Fibroblast of peridontal ligament (primary cell): ENCODE measurements around the gene POLR3A.
A peak's percentile ranks its signal among the peaks of the same experiment; 100 is the strongest.
"Not testable (repeated sequence)": the region's sequence is repeated elsewhere in the genome, so short reads cannot be mapped to it uniquely, and the experiment has no call there.

Source experiments
- DNase-seq: peaks from one replicate; pipeline ENCODE4 v3.0.0-alpha.2; 2010; ENCODE audit errors: extremely low read depth

The POLR3A gene

GRCh38 chr10:78019264-78019663, 10.1 kb downstream of the POLR3A start:
- DNase-seq = no peak

- no peak for DNase-seq
Measured at GRCh38 chr10:78017856-78018255, 11.5 kb downstream of the POLR3A start.

GRCh38 chr10:78015546-78015945, 13.8 kb downstream of the POLR3A start:
- DNase-seq = no peak

- DNase-seq = no peak
Measured at GRCh38 chr10:78013564-78013963, 15.8 kb downstream of the POLR3A start.

GRCh38 chr10:78011065-78011464, 18.2 kb downstream of the POLR3A start:
- DNase-seq = no peak

- no peak for DNase-seq
Measured at GRCh38 chr10:78010278-78010677, 19.0 kb downstream of the POLR3A start.

- DNase-seq = no peak
Measured at GRCh38 chr10:78009662-78010061, 19.7 kb downstream of the POLR3A start.

GRCh38 chr10:78007172-78007571, 22.1 kb downstream of the POLR3A start:
- DNase-seq = no peak

GRCh38 chr10:78004215-78005026, 24.9 kb downstream of the POLR3A start:
- DNase-seq = no peak

GRCh38 chr10:78002541-78003288, 26.6 kb downstream of the POLR3A start:
- peak; percentile 30 for DNase-seq

GRCh38 chr10:78000956-78001472, 28.3 kb downstream of the POLR3A start:
- no peak for DNase-seq

- no peak for DNase-seq
Measured at GRCh38 chr10:78000206-78000605, 29.1 kb downstream of the POLR3A start.

GRCh38 chr10:77998780-77999179, 30.5 kb downstream of the POLR3A start:
- not testable (repeated sequence) for DNase-seq

GRCh38 chr10:77993620-77994019, 35.7 kb downstream of the POLR3A start:
- DNase-seq = no peak

- peak; percentile 52 for DNase-seq
Measured at GRCh38 chr10:77989081-77989724, 40.1 kb downstream of the POLR3A start.

- no peak for DNase-seq
Measured at GRCh38 chr10:77987671-77988255, 41.6 kb downstream of the POLR3A start.

- no peak for DNase-seq
Measured at GRCh38 chr10:77984986-77985385, 44.3 kb downstream of the POLR3A start.

GRCh38 chr10:77983384-77984341, 45.7 kb downstream of the POLR3A start:
- DNase-seq = peak; percentile 56

- DNase-seq = no peak
Measured at GRCh38 chr10:77981281-77981680, 48.0 kb downstream of the POLR3A start.

GRCh38 chr10:77979221-77979620, 50.1 kb downstream of the POLR3A start:
- no peak for DNase-seq

GRCh38 chr10:77978360-77978759, 51.0 kb downstream of the POLR3A start:
- DNase-seq = no peak
